ENCODE measurements around the gene GPC6. TPM values are rescaled to one million over a fixed set of nuclear protein-coding genes. Genes with fewer than 3 reads are reported as not detected.

GPC6 gene
- total RNA-seq, 1 experiment from 2014 or later = not detected

- no peak for DNase-seq
- Mint-ChIP-seq H3K36me3 (ENCODE audit: insufficient read depth, unreplicated experiment) (no peaks in the 10 kb centered on the region), H3K4me3 (ENCODE audit: low read depth, unreplicated experiment) (no peak overlapping the region), H3K9me3 (ENCODE audit: low read depth, unreplicated experiment) (peaks cover 7% of the 10 kb centered on the region), H3K4me1 (ENCODE audit: low read depth, unreplicated experiment) (no peaks in the 10 kb centered on the region), H3K27ac (ENCODE audit: unreplicated experiment) (no peak overlapping the region), H3K27me3 (ENCODE audit: unreplicated experiment) (no peaks in the 10 kb centered on the region)
- TF ChIP-seq, protein P1, sequence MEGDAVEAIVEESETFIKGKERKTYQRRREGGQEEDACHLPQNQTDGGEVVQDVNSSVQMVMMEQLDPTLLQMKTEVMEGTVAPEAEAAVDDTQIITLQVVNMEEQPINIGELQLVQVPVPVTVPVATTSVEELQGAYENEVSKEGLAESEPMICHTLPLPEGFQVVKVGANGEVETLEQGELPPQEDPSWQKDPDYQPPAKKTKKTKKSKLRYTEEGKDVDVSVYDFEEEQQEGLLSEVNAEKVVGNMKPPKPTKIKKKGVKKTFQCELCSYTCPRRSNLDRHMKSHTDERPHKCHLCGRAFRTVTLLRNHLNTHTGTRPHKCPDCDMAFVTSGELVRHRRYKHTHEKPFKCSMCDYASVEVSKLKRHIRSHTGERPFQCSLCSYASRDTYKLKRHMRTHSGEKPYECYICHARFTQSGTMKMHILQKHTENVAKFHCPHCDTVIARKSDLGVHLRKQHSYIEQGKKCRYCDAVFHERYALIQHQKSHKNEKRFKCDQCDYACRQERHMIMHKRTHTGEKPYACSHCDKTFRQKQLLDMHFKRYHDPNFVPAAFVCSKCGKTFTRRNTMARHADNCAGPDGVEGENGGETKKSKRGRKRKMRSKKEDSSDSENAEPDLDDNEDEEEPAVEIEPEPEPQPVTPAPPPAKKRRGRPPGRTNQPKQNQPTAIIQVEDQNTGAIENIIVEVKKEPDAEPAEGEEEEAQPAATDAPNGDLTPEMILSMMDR (IDR thresholded peaks at IDR 0.05; ENCODE audit: unreplicated experiment) = no peak
- CTCF ChIA-PET = no interaction called here
- no TSS peak for BruUV-seq (replicated peaks)
- intact Hi-C loops (cut with micrococcal nuclease; ENCODE audit: unreplicated experiment) = no loop called here
Observed at GRCh38 chr13:93412676-93413075, 186.1 kb downstream of the GPC6 start.

DNA sequence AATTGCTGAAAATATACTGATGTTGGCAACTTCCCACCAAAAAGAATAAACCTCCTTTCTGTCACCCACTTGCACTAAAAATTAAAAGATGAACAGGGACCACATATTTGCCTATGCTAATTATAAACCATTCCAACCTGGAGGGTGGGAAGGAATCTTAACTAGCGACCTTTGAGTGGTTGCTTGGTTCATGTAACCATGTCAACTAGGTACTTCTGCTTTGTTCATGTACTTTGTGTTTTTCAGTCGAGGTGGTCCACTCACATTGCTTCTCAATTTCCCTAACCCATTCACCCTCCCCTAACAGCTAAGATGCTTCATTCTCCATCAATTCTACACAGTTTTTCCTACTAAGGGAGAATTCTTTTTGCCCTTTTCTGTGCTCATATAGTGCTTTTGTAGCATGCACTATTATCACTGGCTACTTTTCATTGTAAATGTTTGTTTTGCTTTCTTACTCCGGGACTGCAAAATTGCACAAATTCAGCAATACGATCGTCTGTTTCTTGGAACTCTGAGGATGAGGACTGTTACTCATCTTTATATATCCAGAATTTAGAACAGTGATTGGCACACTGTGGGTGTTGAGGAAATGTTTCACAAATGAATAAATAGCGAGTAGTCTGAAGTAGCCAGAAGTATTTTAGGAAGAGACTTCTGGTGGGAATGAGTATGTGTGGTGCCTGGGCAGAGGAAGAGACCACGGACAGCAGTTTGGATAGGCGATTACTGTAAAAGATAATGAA, 187.5 kb downstream of the GPC6 start:
- Mint-ChIP-seq H3K27ac (ENCODE audit: unreplicated experiment) (no peak overlapping the region), H3K4me1 (ENCODE audit: low read depth, unreplicated experiment) (no peaks in the 10 kb centered on the region), H3K4me3 (ENCODE audit: low read depth, unreplicated experiment) (no peak overlapping the region), H3K36me3 (ENCODE audit: insufficient read depth, unreplicated experiment) (no peaks in the 10 kb centered on the region), H3K9me3 (ENCODE audit: low read depth, unreplicated experiment) (peaks cover 3% of the 10 kb centered on the region), H3K27me3 (ENCODE audit: unreplicated experiment) (no peaks in the 10 kb centered on the region)
- intact Hi-C loops (cut with micrococcal nuclease; ENCODE audit: unreplicated experiment) = no loop called here
- no peak for DNase-seq
- BruUV-seq (replicated peaks) = no TSS peak
- CTCF ChIA-PET = no interaction called here
- TF ChIP-seq, protein P1 (IDR thresholded peaks at IDR 0.05; ENCODE audit: unreplicated experiment) = no peak

DNA sequence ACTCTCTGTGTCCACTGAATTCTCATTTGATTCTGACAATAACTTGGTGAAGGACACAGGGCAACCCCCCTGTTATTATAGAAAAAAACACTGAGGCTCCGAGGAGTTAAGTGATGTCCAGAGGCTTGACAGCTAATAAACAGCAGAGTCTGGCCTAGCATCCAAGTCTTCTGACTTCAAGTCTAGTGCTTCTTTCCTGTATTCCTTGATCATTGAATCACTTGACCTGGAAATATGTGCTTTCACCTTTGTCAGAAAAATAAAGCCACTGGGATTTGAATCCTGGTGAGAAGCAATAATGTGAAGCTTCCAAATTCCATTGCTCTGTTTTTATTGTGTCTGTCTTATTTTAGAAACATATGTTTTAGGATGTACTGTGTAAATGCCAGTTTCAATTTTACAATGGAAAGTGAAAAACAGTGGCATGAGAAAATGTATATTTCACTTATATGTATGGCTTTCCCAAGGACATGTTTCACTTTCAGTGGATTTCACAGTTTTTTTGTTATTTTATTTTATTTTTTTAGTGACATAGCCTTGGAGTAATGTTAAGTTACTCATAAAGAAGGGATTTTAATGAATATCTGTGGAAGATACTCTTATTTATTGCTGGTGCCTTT, 190.2 kb downstream of the GPC6 start:
- no TSS peak for BruUV-seq (replicated peaks)
- TF ChIP-seq, protein P1 (IDR thresholded peaks at IDR 0.05; ENCODE audit: unreplicated experiment) = no peak
- Mint-ChIP-seq H3K4me3 (ENCODE audit: low read depth, unreplicated experiment) (no peak overlapping the region), H3K27ac (ENCODE audit: unreplicated experiment) (no peak overlapping the region), H3K36me3 (ENCODE audit: insufficient read depth, unreplicated experiment) (no peaks in the 10 kb centered on the region), H3K9me3 (ENCODE audit: low read depth, unreplicated experiment) (peaks cover 6% of the 10 kb centered on the region), H3K4me1 (ENCODE audit: low read depth, unreplicated experiment) (no peaks in the 10 kb centered on the region), H3K27me3 (ENCODE audit: unreplicated experiment) (no peaks in the 10 kb centered on the region)
- intact Hi-C loops (cut with micrococcal nuclease; ENCODE audit: unreplicated experiment) = no loop called here
- DNase-seq = no peak
- CTCF ChIA-PET = no interaction called here

DNA sequence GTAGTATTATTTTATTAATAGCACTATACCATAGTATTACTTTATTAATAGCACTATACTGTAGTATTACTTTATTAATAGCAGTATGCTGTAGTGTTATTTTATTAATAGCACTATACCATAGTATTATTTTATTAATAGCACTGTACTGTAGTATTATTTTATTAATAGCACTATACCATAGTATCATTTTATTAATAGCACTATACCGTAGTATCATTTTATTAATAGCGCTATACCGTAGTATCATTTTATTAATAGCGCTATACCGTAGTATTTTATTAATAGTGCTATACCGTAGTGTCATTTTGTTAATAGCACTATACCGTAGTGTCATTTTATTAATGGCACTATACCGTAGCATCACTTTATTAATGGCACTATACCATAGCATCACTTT, 191.8 kb downstream of the GPC6 start:
- no peaks in the 10 kb centered on the region for H3K36me3 Mint-ChIP-seq (ENCODE audit: insufficient read depth, unreplicated experiment)
- H3K4me1 Mint-ChIP-seq (ENCODE audit: low read depth, unreplicated experiment) = no peaks in the 10 kb centered on the region
- DNase-seq = no peak
- no peaks in the 10 kb centered on the region for H3K27me3 Mint-ChIP-seq (ENCODE audit: unreplicated experiment)
- no TSS peak for BruUV-seq (replicated peaks)
- H3K27ac Mint-ChIP-seq (ENCODE audit: unreplicated experiment) = no peak overlapping the region
- H3K9me3 Mint-ChIP-seq (ENCODE audit: low read depth, unreplicated experiment) = peaks cover 6% of the 10 kb centered on the region
- TF ChIP-seq, protein P1 (IDR thresholded peaks at IDR 0.05; ENCODE audit: unreplicated experiment) = no peak
- intact Hi-C loops (cut with micrococcal nuclease; ENCODE audit: unreplicated experiment) = no loop called here
- H3K4me3 Mint-ChIP-seq (ENCODE audit: low read depth, unreplicated experiment) = no peak overlapping the region
- CTCF ChIA-PET = no interaction called here

Measured in Calu3 (cell line).